ENCODE measurements around the gene ABHD5. TPM values are rescaled to one million over a fixed set of nuclear protein-coding genes. Genes with fewer than 3 reads are reported as not detected.

The ABHD5 gene
- total and polyA plus RNA-seq, 10 of the 15 experiments (the other 5 are each of a cell fraction or from before 2014, with no cell fraction given): 5.5 to 24.4 (median 9.5) TPM

DNA sequence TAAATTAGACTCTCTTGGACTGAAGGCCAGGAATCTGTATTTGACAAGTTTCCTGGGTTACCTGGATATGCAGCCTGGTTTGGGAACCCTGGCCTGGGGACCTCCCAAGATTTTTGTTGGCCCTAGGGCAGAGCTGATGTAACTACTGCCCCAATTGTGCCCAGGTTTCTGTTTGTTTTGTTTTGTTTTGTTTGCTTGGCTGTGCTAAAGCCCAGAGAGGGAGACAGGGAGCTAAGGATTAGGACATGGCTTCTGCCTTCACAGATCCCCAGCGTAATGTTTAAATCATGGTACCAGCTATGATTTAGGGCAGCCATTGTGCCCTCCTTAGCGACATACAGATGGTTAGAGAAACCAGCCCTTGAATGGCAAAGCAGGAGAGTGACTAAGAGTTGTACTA is 47.6 kb downstream of the ABHD5 start:
- Histone ChIP-seq H4K20me1 (ENCODE audit: control insufficient read depth, insufficient read depth) (no peaks in the 10 kb centered on the region), H3K4me1 (ENCODE audit: control insufficient read depth, insufficient read depth, low read length) (no peaks in the 10 kb centered on the region), H3K79me2 (ENCODE audit: control insufficient read depth, insufficient read depth, low read length) (no peaks in the 10 kb centered on the region), H3K27ac (ENCODE audit: control insufficient read depth, insufficient read depth) (no peak overlapping the region), H3K27me3 (replicated peaks in 1 of 2; ENCODE audit: control insufficient read depth in 2 of 2, insufficient read depth in 2 of 2, low read length in 1 of 2) (no peaks in the 10 kb centered on the region), H2AFZ (ENCODE audit: control insufficient read depth, low read depth, low read length) (no peak overlapping the region), H3K4me2 (ENCODE audit: control insufficient read depth, insufficient read depth) (no peak overlapping the region), H3K36me3 (ENCODE audit: control insufficient read depth in 2 of 2, insufficient read depth in 2 of 2, low read length in 1 of 2) (no peaks in the 10 kb centered on the region), H3K9ac (ENCODE audit: control insufficient read depth, insufficient read depth, low read length) (no peak overlapping the region), H3K4me3 (no peak overlapping the region), H3K9me3 (replicated peaks; ENCODE audit: control insufficient read depth, insufficient read depth, low read length) (no peaks in the 10 kb centered on the region)
- BruUV-seq (replicated peaks): no TSS peak
- no peak for FAIRE-seq
- no peak for TF ChIP-seq SIN3A (IDR thresholded peaks at IDR 0.05; ENCODE audit: low read depth, low read length)
- TF ChIP-seq YY1 (IDR thresholded peaks at IDR 0.05; ENCODE audit: low read depth, low read length): no peak
- TF ChIP-seq CHD2 (IDR thresholded peaks at IDR 0.05; ENCODE audit: borderline replicate concordance, low read depth, low read length): no peak
- no peak for TF ChIP-seq EP300 (IDR thresholded peaks at IDR 0.05; ENCODE audit: borderline replicate concordance in 1 of 2, control insufficient read depth in 1 of 2, low read depth in 2 of 2, low read length in 2 of 2)
- TF ChIP-seq REST (IDR thresholded peaks at IDR 0.05; ENCODE audit: low read depth, low read length): no peak
- TF ChIP-seq ZBTB4 (CRISPR knock-in tag; IDR thresholded peaks at IDR 0.05): no peak
- TF ChIP-seq FOS (IDR thresholded peaks at IDR 0.05; ENCODE audit: borderline replicate concordance, extremely low read depth, insufficient read length): no peak
- TF ChIP-seq MYB (IDR thresholded peaks at IDR 0.05; ENCODE audit: borderline replicate concordance, low read depth, low read length): no peak
- TF ChIP-seq POU2F2 (IDR thresholded peaks at IDR 0.05; ENCODE audit: borderline replicate concordance, low read depth, low read length): no peak
- no peak for TF ChIP-seq IRF4 (IDR thresholded peaks at IDR 0.05; ENCODE audit: low read depth, low read length)
- TF ChIP-seq GATAD2B (conservative IDR thresholded peaks at IDR 0.05; ENCODE audit: low read depth): no peak
- no peak for TF ChIP-seq WRNIP1 (IDR thresholded peaks at IDR 0.05; ENCODE audit: borderline replicate concordance, low read depth, low read length)
- ChIA-PET POLR2A (no interaction called here), SMC1A (ENCODE audit: uncharacterized antibody, unreplicated experiment) (no interaction called here), RAD21 (ENCODE audit: unreplicated experiment) (no interaction called here), CTCF (interaction anchor here (1.5 kb wide), 1 partner anchor 9 kb away, joined by 7 read pairs; no protein-coding TSS in a partner anchor)
- in situ Hi-C loops (cut with MboI) (no loop called here), intact Hi-C loops (cut with micrococcal nuclease; ENCODE audit: unreplicated experiment) (no loop called here)
- no peak for DNase-seq (ENCODE audit: low read depth, low spot score)
- ATAC-seq: no peak
- WGBS (ENCODE audit: insufficient coverage, insufficient replicate concordance, low lambda C conversion rate, missing lambda C conversion rate): 50% methylated on average over 2 of the region's 2 CpGs

Measured in GM12878 (cell line).